ENCODE data around the gene SEBOX. TPM values are rescaled to one million over a fixed set of nuclear protein-coding genes. Genes with fewer than 3 reads are reported as not detected.

The SEBOX gene
- total and polyA plus RNA-seq, 11 donors = not detected

DNA sequence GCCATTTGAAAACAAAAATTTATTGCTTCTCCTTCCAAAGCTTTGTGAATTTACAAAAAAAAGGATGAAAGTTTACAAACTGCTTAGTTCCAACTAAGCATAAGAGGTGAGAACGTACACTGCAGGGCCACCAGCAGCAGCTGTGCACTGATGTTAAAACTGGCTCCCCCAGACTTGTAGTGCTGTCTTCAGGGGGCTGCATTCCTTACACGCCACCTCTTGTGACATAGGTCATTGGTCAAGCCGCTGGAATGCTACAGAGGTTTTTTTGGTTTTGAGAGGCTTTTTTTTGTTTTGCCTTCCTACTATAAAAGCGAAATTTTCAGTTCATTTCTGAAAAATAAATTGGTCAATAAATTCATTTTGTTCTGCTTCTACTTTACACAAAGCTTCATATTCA, 36.7 kb downstream of the SEBOX start:
- Histone ChIP-seq H3K27ac (no peak overlapping the region), H3K9me3 (no peaks in the 10 kb centered on the region), H3K4me1 (peaks cover 0 to 7% (median 0%) of the 10 kb centered on the region in 12 donors), H3K27me3 (no peaks in the 10 kb centered on the region), H3K4me3 (no peak overlapping the region), H3K36me3 (peaks cover 0 to 61% (median 51%) of the 10 kb centered on the region in 9 donors)
- TF ChIP-seq, protein P1, sequence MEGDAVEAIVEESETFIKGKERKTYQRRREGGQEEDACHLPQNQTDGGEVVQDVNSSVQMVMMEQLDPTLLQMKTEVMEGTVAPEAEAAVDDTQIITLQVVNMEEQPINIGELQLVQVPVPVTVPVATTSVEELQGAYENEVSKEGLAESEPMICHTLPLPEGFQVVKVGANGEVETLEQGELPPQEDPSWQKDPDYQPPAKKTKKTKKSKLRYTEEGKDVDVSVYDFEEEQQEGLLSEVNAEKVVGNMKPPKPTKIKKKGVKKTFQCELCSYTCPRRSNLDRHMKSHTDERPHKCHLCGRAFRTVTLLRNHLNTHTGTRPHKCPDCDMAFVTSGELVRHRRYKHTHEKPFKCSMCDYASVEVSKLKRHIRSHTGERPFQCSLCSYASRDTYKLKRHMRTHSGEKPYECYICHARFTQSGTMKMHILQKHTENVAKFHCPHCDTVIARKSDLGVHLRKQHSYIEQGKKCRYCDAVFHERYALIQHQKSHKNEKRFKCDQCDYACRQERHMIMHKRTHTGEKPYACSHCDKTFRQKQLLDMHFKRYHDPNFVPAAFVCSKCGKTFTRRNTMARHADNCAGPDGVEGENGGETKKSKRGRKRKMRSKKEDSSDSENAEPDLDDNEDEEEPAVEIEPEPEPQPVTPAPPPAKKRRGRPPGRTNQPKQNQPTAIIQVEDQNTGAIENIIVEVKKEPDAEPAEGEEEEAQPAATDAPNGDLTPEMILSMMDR (IDR thresholded peaks at IDR 0.05) = no peak
- no peak for TF ChIP-seq POLR2A (IDR thresholded peaks at IDR 0.05)
- intact Hi-C loops (cut with DNase I) = no loop called here
- ATAC-seq = no peak
- WGBS, 4 donors = 75 to 87% (median 77%) methylated on average over 4 of the region's 4 CpGs
- no peak for DNase-seq

DNA sequence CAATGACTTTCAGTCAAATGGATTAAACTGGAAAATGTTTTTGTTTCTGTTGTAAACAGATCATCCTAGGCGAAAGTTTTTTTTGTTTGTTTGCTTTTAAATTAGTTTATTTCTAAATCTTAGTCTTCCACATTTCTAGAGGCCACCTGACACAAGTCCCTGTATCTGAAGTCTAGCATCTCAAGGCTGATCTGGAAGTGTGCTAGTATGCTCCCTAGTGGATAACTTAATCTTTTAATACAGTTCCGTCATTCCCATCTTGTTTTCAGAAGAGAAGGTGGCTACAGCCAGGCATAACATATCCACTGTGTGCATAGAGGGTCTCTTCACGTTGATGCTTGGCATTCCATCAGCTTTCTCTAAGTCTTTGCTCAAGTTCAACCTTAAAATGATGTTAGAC, 37.3 kb downstream of the SEBOX start:
- DNase-seq = no peak
- H3K4me3 ChIP-seq = no peak overlapping the region
- H3K27ac ChIP-seq = no peak overlapping the region
- no peak for ATAC-seq
- no peak for TF ChIP-seq POLR2A (IDR thresholded peaks at IDR 0.05)
- TF ChIP-seq, protein P1 (IDR thresholded peaks at IDR 0.05) = no peak
- no peaks in the 10 kb centered on the region for H3K27me3 ChIP-seq
- intact Hi-C loops (cut with DNase I) = no loop called here
- peaks cover 0 to 60% (median 51%) of the 10 kb centered on the region in 9 donors for H3K36me3 ChIP-seq
- peaks cover 0 to 5% (median 0%) of the 10 kb centered on the region in 12 donors for H3K4me1 ChIP-seq
- WGBS, 4 donors = 65 to 71% (median 68%) methylated on average over 3 of the region's 3 CpGs
- H3K9me3 ChIP-seq = no peaks in the 10 kb centered on the region

DNA sequence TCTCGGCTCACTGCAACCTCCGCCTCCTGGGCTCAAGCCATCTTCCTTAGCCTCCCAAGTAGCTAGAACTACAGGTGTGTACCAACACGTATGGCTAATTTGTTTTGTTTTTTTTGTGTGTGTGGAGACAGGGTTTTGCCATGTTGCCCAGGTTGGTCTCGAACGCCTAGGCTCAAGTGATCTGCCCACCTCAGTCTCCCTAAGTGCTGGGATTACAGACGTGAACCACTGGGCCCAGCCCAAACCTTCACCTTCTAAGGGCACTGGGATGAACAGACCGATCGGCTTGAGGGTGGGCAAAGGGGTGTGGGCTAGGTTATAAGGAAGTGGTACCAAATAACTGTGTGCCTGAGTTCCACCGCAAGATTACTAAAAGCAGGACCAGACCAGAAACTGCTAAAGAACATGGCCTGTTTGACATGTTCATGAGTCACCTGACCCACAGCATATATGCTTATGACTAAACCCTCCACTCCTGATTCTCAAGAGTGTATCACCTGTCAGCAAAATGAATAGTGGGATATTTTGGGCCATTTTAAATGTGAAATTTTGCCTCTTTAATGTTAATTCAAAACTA, 37.9 kb downstream of the SEBOX start:
- no peak overlapping the region for H3K4me3 ChIP-seq
- WGBS, 4 donors = 92 to 95% (median 95%) methylated on average over 9 of the region's 9 CpGs
- H3K27ac ChIP-seq = no peak overlapping the region
- H3K9me3 ChIP-seq = no peaks in the 10 kb centered on the region
- H3K4me1 ChIP-seq = peaks cover 0 to 5% (median 0%) of the 10 kb centered on the region in 12 donors
- no peak for TF ChIP-seq POLR2A (IDR thresholded peaks at IDR 0.05)
- TF ChIP-seq, protein P1 (IDR thresholded peaks at IDR 0.05) = no peak
- ATAC-seq = no peak
- no peak for DNase-seq
- intact Hi-C loops (cut with DNase I) = no loop called here
- peaks cover 0 to 56% (median 51%) of the 10 kb centered on the region in 9 donors for H3K36me3 ChIP-seq
- H3K27me3 ChIP-seq = no peaks in the 10 kb centered on the region

DNA sequence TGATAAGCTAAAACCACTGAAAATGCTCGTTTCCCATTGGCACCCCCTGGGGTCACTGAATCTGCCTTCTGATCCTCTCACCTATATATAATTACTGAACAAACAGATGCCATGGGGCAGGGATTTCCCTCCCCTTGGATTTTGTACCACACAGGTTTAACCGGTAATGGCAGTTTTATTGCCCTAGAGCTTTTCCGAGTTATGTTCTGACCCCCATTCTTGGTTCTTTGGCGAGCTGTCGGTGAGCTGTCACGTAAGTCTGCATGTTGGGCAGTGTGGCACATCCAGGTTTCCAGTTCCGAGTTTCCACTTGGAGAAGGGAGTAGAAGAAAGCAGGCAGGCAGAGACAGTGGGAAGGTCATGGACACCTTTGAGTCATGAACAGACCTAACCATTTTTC, 38.9 kb downstream of the SEBOX start:
- WGBS, 4 donors = 92 to 94% (median 94%) methylated on average over 7 of the region's 7 CpGs

More for the DNA sequence above, 38.9 kb downstream of the SEBOX start:
- DNase-seq (no peak), ATAC-seq (no peak)
- peaks cover 0 to 5% (median 0%) of the 10 kb centered on the region in 12 donors for H3K4me1 ChIP-seq
- H3K27ac ChIP-seq = no peak overlapping the region
- H3K4me3 ChIP-seq = no peak overlapping the region
- no peaks in the 10 kb centered on the region for H3K9me3 ChIP-seq
- TF ChIP-seq, protein P1 (IDR thresholded peaks at IDR 0.05) = no peak
- no peak for TF ChIP-seq POLR2A (IDR thresholded peaks at IDR 0.05)
- intact Hi-C loops (cut with DNase I) = no loop called here
- no peaks in the 10 kb centered on the region for H3K27me3 ChIP-seq
- peaks cover 0 to 47% (median 42%) of the 10 kb centered on the region in 9 donors for H3K36me3 ChIP-seq

Data from heart left ventricle (tissue), 16 donors.